OCI-M2 (cell line): Measurements from ENCODE around the gene INSC.

Experiments used
- DNase-seq: peaks from one replicate; lab custom pipeline; 2025; ENCODE audit not compliant: unreplicated experiment; lab: John Stamatoyannopoulos, UW

The INSC gene

DNA sequence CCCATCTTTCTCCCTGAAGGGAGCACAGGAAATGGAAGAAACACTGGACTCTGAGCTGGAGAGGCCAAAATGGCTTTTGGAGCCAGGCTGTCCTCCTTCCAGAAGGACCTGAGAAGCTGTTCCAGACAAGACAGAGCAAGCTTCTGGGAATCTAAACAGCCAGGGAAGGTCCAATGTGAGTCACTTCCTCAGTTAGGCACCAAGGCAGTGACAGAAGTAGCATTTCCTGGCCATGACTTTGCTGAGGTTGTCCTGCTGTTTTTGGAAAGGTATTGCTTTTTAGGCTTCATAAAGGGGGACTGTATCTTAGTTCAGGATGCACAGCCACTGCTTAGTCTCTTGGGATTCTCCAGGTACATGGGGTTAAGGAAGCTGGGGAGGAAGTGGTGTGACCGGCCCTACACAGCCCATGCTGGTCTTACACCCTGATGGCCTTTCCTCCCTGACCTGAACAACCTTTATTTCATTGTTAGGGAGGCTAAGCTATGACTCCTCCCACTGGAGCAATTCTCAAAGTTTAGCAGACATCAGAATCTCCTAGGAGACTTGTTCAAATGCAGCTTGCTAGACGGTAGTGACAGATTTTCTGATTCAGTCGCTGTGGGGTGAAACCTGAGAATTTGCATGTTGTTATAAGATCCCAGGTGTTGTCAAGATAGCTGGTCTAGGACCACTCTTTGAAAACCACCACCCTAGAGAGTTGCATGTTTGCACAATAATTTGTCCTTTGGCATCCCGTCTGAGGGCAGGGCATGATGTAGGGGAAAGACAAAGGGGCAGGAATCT lies 6.8 kb upstream of the INSC start:
- DNase-seq: no peak

DNA sequence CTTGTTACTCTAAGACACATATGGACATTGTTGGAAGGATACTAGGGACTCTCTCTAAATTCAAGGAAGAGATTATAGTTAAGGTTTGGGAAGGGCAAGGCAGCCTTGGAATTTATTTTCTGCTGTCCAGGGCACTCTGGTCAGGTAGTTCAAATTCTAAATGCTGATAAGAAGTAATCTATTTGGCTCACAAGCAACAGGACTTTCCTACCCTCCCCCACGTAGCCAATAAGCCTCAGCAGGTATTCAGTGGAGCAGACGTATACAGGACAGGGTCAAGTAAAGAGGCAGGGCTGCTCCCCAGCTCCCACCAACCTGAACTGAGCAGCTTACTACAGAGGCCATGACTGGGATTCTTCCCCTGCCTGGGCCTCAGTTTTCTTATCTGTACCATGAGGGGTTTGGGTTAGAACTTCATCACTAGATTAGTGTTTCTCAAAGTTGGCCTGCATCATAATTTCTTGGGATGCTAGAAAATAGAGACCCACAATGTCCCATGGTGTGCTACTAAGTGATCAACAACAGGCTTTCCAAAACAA lies 6.1 kb upstream of the INSC start:
- DNase-seq: no peak

DNA sequence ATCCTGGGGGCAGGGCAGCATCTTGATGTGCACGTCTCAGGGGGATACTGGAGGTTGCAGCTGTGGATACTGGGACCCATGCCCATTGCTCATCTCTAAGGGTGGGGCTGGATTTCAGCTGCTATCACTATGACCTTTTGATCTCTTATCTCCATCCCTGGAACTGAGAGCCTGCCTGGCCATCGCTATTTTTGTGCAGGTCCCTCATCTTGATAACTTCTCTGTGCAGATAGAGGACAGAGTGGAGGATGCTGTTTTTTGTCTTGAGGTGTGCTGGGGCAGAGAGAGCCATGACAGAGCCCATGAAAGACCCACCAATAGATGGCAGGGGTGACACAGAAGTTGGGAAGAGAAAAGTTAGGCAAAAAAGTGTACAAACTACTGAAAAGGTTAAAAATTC lies 5.1 kb upstream of the INSC start:
- DNase-seq: no peak

DNA sequence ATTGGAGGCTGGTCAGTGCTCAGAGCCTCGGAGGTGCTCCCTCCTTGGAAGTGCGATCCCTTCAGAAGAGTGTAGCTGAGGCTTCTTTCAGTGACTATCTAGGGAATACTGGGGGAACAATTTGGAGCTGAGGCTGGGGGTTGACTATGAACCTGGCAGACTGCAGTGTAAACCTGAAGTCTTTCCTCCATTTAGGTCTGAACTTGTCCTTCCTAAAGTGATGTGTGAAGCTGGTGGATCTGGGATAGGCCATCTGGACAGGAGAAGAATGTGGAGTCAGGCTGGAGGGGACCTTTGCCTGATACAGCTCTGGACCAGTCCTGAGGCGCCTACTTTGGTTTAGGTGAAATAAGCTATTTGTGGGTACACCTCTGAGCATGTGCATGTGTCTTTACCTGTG lies 3.5 kb upstream of the INSC start:
- DNase-seq: no peak

DNA sequence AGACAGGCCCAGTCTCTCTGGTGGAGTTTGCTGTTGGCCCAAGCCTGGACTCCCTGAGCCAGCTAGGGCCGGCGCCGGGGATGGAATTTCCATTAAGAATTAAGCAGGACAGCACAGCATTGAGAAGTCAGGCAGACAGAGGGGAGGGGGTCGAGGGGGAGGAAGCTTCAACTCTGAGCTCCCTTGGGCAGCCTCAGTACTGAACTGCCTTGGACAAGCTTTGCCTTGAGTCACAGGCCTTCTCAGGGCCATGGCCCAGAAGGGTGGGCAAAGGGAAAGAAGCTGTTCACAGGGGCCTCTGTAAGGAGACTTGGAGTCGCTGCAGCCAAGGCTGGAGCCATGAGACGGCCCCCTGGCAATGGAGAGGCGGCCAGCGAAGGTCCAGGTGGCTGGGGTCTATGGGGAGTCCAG lies 2.6 kb upstream of the INSC start:
- no peak for DNase-seq

DNA sequence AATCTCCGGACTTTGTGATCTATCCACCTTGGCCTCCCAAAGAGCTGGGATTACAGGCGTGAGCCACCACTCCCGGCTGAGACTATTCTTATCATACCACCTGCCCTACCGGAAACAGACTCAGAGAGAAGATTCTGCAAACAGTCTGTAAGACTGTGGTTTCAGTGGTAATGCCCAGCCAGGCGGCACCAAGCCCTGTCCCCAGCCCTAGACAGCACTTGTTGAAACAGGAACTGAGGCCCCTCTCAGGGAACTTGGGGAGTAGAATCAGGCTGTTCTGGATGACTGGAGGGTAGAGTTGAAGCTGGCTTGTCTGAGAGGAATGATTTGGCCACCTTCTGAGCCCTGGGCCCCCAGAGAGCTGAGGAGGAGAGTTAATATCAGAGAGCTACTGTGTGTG lies 1.3 kb upstream of the INSC start:
- DNase-seq: no peak

DNA sequence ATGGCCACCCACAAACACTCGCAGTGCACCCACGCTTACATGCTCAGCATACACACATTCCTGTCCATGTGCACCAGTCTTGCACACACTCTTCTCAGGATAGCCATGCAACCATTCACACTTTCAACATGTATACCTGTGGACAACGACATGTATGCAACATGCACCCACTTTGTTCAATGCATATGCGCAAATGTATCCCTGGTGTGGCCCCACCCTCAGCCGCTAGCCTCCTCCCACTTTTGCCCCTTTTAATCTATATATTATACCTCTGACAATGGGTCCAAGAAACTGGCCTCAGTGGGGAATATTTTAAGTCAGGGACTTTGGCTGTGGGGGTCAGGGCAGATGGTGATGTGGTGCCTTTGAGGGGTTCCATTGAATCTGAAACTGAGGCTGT lies 963 bp downstream of the INSC start:
- no peak for DNase-seq

DNA sequence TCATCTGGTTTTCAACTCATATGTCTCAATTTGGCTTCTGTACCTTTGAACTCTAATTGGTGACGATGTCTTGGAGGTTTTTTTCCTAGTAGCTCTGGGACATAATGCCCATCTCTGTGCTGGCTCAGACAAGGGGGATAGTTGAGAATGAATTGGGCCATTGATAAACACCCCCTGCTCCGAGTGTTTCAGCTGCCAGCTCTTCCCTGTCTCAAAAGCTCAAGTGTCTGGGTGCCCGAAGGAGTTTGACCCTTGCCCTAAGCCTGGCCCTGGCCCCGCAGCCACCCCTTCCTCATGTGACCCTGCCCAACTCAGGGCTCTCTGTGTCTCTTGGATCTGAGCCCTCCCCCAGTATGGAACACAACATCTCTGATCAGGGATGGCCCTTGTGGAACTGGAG lies 3.0 kb downstream of the INSC start:
- no peak for DNase-seq

DNA sequence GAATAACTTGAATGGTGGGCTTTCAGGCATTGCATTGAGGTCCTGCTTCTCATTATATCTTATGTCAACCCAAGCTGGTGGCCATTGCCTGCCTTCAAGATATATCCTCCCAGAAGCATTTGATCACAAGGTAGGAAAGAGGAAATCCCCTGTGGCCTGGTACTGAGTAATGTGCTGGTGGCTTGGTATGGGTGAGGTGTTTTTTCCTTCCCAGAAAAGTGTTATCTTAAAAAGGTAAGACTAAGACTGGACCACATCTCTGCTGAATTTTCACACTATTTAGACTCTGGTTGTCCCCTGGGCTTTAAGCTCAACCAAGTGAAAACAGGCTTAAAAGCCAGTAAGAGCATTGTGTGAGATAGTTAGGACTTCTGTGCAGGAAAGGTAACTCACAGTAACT lies 3.7 kb downstream of the INSC start:
- DNase-seq: no peak

DNA sequence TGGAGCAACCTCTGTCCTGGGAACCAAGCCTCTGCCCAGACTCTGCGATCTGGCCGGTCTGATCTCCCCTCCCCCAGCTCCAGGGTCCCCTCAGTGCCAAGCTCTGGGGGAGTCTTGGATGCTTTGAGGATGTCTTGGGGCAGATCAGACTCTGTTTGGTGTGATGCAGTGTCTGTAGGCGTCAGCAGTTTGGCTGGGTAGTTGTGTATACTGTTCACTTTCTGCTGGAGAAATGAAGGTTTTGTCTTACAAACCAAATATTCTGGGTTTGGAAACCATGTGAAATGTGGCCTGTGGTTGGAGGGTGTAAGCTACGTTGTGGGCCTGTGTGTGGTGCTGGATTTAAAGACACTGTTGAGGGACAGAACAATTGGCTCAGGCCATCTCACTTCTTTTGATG lies 4.6 kb downstream of the INSC start:
- no peak for DNase-seq

DNA sequence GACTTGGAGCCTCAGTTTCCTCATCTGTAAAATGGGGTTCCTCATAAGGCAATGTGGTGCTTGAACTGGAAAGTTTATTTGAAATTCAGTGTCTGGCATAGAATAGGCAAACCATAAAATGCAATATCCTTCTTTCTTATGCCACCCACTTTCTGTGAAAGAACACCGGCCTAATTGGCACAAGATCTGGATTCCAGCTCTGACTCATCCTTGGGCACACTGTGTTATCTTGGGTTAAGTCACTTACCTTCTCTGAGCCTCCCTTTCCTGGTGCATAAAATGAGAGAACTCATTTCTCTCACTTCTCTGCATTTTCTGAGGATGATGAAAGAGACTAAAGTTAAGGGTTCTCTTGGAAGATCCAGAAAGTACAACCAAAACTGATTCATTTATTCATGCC lies 5.1 kb downstream of the INSC start:
- DNase-seq: no peak

DNA sequence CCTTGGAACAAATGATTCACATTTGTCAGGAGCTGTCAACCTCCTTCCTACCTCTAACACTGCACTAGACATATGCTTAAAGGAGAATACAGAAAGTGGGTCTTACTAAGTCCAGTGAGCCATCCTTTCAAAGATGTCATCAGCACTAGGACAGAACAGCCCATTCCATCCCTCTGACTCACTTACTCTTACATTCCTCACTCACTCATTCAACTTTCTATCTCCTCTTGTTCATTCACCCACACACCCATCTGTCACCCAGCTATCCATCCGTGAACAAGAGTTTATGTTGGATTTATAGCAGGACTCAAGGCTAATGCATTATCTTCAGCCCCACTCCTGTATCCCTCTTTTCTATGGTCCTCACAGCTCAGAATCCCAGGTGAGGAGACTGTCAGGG lies 9.1 kb downstream of the INSC start:
- DNase-seq: no peak

DNA sequence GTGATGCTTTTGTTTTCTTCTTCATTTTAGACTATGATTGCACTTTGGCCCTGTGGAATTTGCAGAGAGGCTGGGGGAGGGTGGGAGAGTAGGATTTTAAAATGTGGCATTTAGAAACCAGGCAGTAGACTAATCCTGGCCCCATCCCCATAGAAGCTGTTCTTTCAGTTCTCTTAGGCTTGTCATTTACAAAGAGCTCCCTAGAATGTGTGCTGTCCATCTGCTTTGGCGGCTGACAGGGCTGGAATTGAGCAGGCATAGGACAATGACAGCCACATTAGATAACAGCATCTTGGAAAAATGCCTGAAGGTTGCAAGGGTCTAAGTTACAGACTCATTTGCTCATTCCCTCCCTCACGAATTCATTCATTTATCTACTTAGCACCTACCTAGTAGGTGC lies 9.8 kb downstream of the INSC start:
- no peak for DNase-seq

DNA sequence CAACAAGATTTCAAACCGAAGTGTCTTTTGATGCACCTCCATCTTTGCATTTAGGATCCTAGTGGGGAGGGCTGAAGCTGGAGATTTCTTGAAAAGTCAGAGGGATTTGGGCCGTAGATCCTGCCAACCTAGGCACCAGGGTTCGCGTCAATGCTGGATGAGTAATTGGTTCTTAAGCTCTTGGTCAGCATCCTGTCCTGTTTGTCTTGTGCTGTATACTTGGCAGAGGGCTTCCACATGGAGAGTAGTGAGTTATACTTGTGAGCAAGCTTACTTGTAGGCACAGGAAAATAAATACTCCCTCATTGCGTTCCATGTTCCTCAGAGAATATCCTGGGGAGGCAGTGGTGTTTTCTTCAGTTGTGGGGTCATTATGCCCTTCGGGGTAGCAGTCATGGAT lies 12.6 kb downstream of the INSC start:
- no peak for DNase-seq

DNA sequence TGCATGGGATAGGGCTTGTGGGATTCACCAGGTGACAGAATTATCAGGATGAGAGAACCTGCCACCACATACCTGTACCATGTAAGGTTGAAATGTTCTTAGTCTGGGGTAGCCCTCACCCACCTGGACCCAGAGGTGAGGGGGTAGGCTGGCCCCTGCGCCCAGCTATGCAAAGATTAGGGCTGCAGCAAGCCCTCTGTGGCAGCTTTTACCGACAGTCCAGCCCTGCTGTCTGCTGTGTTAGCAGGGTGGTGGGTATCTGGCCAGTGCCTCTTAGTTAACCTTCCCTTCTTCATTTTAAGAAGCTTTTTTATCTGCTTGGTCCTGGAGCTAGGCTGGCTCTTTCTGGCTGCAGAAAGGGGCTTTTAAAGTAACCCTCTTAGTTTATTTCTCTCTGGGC lies 13.9 kb downstream of the INSC start:
- DNase-seq: no peak

DNA sequence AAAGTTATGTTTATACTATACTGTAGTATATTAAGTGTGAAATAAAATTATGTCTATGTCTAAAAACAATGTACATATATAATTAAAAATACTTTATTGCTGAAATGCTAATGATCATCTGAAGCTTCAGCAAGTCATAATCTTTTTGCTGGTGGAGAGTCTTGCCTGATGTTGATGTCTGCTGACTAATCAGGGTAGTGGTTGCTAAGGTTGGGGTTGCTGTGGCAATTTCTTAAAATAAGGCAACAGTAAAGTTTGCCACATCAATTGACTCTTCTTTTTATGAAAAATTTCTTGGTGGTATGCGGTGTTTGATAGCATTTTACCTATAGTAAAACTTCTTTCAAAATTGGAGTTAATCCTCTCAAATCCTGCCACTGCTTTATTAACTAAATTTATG lies 21.4 kb downstream of the INSC start:
- DNase-seq: no peak

DNA sequence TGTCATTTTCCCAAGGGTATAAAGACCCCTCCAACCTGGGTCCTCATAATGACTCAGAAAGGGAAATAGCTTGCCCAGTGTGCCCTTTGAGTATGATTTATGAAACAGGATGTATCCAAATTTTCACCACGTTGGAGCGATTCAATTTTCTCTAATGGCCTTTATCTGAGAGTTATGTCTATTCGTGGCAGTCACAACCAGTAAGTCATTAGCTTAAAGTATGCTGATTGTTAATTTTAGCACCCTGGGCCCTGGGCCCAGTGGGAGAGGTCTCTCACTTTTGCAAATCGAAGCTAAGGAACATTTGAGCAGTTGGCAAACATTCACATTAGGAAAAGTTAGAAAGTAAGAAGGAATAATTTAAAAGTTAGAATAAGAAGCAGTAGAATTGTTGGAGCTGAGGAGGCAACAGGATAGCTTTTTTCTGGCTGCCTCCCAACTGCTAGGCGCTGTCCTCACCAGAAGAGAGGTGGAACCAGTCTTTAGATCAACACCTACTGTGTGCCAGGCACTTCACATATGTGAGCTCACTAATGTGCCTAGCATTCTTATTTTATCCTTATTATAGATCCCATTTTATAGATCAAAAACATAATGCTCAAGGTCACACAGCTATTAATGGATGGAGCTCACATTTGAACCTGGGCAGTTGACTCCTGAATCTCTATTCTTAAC lies 24.5 kb downstream of the INSC start:
- DNase-seq: no peak

DNA sequence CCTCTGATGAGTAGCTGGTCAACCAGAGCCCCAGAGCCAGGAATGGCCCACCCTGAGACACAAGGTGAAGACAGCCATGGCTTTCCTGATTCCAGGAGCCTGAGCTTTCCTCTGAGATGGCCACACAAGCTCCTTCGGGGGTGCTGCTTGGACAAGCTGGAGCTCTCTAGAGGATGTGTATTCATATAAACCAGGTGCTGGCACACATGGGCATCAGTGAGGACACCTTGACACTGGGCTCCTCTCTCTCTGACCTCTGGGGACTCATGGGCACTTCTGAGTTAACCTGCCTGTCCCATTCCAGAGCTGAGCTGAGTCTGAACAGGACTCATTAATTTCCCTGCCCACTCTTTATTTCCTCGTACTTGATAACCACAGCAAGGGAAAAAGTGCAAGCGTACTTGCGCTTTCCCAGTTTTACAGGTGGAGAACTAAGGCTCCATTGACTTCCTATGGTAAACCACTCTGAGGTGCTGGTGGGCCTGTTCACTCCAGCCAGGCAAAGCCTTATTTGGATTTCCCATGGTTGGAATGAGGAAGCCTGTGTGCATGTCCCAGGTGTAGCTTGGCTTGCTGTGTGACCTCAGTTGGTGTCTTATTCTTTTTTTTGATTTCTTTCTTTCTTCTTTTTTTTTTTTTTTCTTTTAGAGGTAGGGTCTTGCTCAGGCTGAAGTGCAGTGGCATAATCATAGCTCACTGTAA lies 25.4 kb downstream of the INSC start:
- DNase-seq: no peak

DNA sequence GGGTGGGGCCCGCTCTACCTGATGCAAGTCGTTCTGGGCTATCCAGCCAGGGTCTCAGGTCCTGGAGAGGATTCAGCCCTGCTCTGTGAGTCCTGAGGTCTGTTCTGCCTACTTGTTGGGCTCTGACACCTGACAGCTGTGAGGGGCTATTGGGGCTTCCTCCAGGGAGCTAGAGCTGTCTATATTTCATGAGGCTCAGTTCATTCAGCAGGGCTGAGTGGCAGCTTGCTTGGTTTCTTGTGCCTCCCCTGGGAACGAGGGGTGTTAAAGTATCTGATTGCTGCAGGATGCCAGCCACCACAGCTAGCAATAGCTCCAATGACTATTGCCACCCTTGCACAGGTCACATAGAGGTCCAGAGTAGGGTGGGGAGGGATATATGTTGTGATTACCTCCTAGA lies 26.7 kb downstream of the INSC start:
- DNase-seq: no peak

DNA sequence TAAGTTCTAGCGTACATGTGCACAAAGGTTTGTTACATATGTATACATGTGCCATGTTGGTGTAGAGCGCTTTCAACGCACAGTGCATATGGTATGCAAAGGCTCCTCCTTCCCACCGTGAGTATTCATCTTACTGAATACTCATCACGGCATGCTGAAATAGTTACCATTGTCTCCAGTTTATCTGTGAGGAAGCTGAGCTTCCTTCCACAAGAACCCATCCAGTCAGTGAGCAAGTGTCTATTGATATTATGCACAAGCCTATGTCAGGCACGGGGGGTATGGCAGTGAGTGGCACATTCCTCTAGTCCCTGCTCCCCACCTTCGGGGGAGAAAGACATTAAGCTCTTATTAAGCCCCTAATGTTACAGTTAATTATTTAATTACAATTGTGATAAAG lies 28.1 kb downstream of the INSC start:
- DNase-seq: no peak

DNA sequence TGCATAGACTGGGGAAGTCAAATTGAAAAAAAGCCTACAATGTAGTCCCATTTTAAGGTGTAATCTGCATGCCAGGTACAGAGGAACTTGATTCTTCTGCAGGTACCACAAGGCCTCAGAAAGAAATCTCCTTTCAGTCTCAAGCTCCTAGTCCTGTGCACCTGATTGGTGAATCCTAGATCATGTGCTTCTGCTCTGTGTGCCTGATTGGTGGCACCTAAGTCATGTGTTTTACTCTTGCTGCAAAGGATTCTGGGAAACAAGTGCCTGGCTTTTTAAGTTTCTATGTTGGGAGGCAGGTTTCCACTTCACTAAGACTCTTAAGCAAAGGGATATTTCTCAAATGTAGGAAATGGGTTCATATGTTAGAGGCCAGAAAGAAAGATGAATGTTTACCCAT lies 29.1 kb downstream of the INSC start:
- no peak for DNase-seq

DNA sequence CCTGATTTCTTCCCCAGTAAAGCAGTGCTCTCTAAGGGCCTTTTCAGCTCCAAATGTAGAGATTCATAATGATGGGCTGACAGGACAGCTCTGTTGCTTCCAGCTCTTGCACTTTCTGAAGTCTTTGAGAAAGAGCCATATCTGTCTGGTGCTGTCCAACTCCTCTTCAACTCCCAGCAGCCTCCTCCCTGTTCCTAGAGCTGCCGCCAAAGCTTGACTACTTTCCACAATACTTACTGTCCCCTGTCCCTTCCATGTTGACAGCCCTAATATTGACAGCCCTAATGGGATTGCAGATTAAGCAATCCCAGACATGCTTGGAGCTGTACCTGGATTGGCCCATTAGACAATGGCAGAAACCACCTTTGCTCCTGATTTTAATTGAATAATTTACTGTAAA lies 29.6 kb downstream of the INSC start:
- no peak for DNase-seq
